Muscle layer of colon (tissue), 2 donors: ENCODE measurements around the gene LOC101059915.
"Not testable (repeated sequence)": the region's sequence is repeated elsewhere in the genome, so short reads cannot be mapped to it uniquely, and the experiment has no call there.

Source experiments
- H3K27ac ChIP-seq: one replicate; pipeline ENCODE4 v1.7.0; 2013; ENCODE audit warnings: low read depth, mild to moderate bottlenecking, low read length, moderate library complexity
- H3K27me3 ChIP-seq, 2 donors: one replicate each; pipeline ENCODE4 v1.7.0; 2013; ENCODE audit warnings: low read length in 2 of 2, mild to moderate bottlenecking in 2 of 2; ENCODE audit not compliant: insufficient read depth in 2 of 2, control insufficient read depth in 1 of 2
- H3K36me3 ChIP-seq: one replicate; pipeline ENCODE4 v1.7.0; 2013; ENCODE audit warnings: mild to moderate bottlenecking, low read length; ENCODE audit not compliant: insufficient read depth
- H3K4me1 ChIP-seq: one replicate; pipeline ENCODE4 v1.7.0; 2013; ENCODE audit warnings: mild to moderate bottlenecking, low read length; ENCODE audit not compliant: insufficient read depth
- H3K4me3 ChIP-seq, 2 donors: one replicate each; pipeline ENCODE4 v1.7.0; 2013; ENCODE audit warnings: low read length in 2 of 2, low read depth in 1 of 2, mild to moderate bottlenecking in 1 of 2, moderate library complexity in 1 of 2
- H3K9ac ChIP-seq: one replicate; pipeline ENCODE4 v1.7.0; 2013; ENCODE audit warnings: low read length
- H3K9me3 ChIP-seq: one replicate; pipeline ENCODE4 v1.7.0; 2013; ENCODE audit warnings: mild to moderate bottlenecking, low read length
- donor health status: abdominal sarcoma.
- donor health status: Adenocarcinoma of cecum.

The LOC101059915 gene

GRCh38 chrX:71679575-71680207 is 12.3 kb downstream of the LOC101059915 start:
- H3K36me3 ChIP-seq, result no peaks in the 10 kb centered on the region
- H3K9ac ChIP-seq, result no peak overlapping the region
- H3K9me3 ChIP-seq, result no peaks in the 10 kb centered on the region
- H3K4me3 ChIP-seq, result no peak overlapping the region
- no peak overlapping the region for H3K27ac ChIP-seq
- peaks cover 0 to 4% of the 10 kb centered on the region in 2 donors for H3K27me3 ChIP-seq
- no peaks in the 10 kb centered on the region for H3K4me1 ChIP-seq

GRCh38 chrX:71696641-71697465 is 29.5 kb downstream of the LOC101059915 start:
- not testable (repeated sequence) for H3K9ac ChIP-seq, H3K4me3 ChIP-seq, H3K27me3 ChIP-seq

DNA sequence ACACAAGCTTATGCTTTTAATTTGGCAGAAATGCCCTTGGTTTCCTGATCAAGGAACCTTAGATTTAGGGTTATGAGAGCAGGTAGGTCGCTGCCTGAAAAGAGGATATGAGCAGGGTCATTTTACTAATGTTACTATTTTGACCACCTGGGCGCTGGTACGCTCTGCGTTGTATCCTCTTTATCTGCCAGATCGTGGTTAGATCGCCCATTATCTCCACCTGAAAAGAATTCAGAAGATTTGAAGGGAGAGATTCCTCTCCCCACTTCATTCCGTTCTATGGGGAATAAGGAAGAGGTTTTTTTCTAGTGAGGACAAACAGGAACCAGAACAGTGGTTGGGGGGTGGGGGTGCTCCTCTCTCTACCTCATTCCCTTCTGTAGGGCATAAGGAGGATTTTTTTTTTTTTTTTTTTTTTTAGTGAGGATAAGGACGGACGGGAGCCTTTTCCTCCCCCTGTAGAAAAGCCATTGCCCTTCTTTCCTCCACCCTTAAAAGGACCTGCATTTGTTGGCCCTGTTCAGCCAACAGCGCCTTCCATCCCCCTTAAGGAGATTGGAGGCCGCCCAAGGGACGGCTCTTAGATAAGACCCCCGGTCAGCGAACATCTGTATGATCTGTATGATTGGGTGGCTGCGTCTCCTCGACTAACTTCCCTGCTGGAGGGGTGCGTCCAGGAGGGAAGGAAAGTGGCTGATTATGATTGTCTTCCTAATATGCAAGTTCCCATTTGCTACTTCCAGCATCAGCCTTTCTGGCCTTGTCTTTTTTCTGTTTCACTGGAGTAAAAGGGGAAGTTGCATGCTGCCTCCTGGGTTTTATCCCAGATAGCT is 30.3 kb downstream of the LOC101059915 start:
- not testable (repeated sequence) for H3K4me3 ChIP-seq, H3K27ac ChIP-seq, H3K27me3 ChIP-seq, H3K36me3 ChIP-seq, H3K4me1 ChIP-seq, H3K9me3 ChIP-seq, H3K9ac ChIP-seq

More at GRCh38 chrX:71696641-71697465, 29.5 kb downstream of the LOC101059915 start:
- H3K9me3 ChIP-seq, H3K36me3 ChIP-seq, H3K4me1 ChIP-seq, H3K27ac ChIP-seq: not testable (repeated sequence)

DNA sequence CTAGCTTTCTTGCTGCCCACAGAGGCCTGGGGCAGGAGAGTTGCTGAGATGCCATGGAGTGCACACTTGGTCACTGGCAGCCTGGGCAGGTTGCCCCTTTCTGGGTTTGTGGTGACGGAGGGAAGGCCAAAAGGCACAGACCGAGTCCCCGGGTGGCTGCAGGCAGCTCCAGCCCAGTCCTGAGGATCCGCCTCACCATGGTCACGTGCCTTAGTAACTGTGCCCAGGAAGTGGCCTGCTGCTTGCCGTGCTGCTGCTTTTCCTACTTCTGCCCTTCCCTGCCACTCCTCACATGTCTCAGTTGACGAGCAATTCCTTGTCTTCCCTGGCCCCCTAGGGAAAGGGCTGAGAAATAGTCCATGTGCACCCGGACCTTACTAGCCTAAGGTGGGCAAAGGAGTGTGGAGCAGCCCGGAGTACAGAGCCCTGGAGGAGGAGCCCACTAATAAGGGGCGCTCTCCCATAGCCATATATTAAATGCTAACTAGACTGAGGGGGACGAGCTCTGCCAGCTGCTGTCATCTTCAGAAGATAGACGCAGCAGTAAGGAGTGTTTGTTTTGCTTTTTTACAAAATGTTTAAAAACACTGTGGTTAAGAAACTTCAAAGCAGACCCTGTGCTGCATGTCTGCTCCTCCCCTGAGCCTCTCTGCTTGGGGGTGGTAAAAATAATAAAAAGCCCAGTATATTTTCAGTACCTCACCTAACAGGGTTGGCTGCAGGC is 31.1 kb downstream of the LOC101059915 start:
- H3K36me3 ChIP-seq, H3K4me3 ChIP-seq, H3K4me1 ChIP-seq, H3K27ac ChIP-seq, H3K9me3 ChIP-seq, H3K27me3 ChIP-seq, H3K9ac ChIP-seq: not testable (repeated sequence)

DNA sequence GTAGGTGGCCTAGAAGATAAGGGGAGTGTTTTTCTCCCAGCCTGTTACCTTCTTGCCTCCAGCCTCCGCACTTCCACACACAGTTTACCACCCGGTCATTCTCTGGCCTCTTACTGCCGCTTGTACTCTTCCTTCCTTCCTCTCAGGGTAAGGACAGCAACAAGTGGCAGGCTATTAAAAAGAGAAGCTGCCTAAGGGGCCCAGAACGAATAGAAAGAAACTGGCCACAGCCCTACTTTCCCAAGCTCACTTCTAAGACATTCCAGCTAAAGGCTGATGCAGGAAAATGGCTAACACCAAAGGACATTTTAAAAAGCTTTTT is 31.6 kb downstream of the LOC101059915 start:
- not testable (repeated sequence) for H3K9me3 ChIP-seq, H3K9ac ChIP-seq, H3K36me3 ChIP-seq, H3K27me3 ChIP-seq, H3K4me3 ChIP-seq, H3K4me1 ChIP-seq, H3K27ac ChIP-seq

DNA sequence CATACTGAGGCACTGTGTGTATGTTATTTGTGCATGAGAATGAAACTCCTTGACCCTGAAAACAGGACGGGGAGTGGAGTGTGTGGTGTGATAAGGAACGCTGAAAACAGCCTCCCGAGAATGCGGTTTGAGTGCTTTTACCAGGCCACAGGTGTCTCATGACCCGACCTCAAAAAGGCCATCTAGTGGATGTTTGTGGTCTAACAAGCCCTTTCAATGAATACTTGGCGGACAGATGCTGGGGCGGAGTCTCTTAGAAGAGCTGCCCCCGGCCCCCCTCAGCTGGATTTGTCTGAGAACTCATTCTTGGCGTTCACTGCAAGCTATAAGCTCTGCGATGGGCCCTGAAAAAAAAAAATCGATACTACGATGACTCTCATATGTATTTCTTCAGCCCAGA is 35.5 kb downstream of the LOC101059915 start:
- not testable (repeated sequence) for H3K27ac ChIP-seq, H3K27me3 ChIP-seq, H3K9me3 ChIP-seq, H3K4me3 ChIP-seq, H3K36me3 ChIP-seq, H3K4me1 ChIP-seq, H3K9ac ChIP-seq

DNA sequence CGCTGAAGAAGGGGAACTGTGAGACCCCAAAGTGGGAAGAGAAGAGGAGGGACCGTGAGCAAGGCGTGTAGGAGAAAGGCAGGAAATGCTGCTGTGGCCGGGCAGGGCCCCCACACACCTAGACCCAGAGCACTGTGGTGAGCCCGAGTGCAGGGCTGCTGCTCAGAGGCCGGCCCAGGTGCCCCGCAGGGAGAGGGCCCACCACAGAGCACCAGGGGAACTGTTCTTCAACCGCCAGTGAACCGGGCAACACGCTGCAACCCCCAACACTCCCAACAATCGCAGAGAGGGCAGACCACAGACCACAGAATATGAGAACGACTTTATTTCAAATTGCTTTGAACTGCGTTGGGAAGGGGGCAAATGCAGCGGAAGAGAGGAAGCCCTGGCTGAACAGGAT is 46.7 kb downstream of the LOC101059915 start:
- not testable (repeated sequence) for H3K9ac ChIP-seq, H3K4me3 ChIP-seq, H3K4me1 ChIP-seq, H3K36me3 ChIP-seq, H3K27ac ChIP-seq, H3K9me3 ChIP-seq, H3K27me3 ChIP-seq

- not testable (repeated sequence) for H3K27me3 ChIP-seq, H3K9ac ChIP-seq, H3K36me3 ChIP-seq, H3K4me1 ChIP-seq, H3K9me3 ChIP-seq, H3K27ac ChIP-seq, H3K4me3 ChIP-seq
Observed at GRCh38 chrX:71715551-71715950, 48.2 kb downstream of the LOC101059915 start.

- H3K4me3 ChIP-seq, H3K9ac ChIP-seq, H3K27me3 ChIP-seq, H3K36me3 ChIP-seq, H3K27ac ChIP-seq, H3K9me3 ChIP-seq, H3K4me1 ChIP-seq: not testable (repeated sequence)
Observed at GRCh38 chrX:71716323-71716722, 49.0 kb downstream of the LOC101059915 start.

- not testable (repeated sequence) for H3K9me3 ChIP-seq, H3K4me1 ChIP-seq, H3K9ac ChIP-seq, H3K27me3 ChIP-seq, H3K27ac ChIP-seq, H3K4me3 ChIP-seq, H3K36me3 ChIP-seq
Observed at GRCh38 chrX:71718185-71718584, 50.8 kb downstream of the LOC101059915 start, which contains the start of gene CXorf49. Gene CXorf49, minus strand, starts transcription at chrX:71718285. Its CDS starts 134 bp downstream, at chrX:71718151.

DNA sequence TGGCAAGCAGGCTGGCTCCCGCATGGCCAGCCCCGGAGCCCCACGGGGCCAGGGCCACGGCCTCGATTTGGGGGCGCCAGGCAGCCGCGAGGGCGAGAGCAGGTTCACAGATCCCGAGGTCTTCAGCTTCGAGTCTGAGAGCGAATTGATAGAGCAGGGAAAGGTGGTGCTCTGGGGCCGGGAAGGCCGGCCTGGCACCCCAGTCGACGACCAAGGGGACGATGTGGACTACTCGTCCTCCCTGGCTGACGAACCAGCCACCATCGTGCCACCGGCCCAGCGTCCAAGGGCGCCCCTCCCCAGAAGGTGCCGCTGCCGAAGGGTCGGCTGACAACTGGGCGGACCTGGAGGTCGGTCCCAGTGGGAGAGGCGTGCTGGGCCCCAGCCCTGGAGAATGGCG is 51.8 kb downstream of the LOC101059915 start:
- not testable (repeated sequence) for H3K27me3 ChIP-seq, H3K9ac ChIP-seq, H3K9me3 ChIP-seq, H3K36me3 ChIP-seq, H3K4me1 ChIP-seq, H3K4me3 ChIP-seq, H3K27ac ChIP-seq
